Duodenal mucosa (tissue), 2 donors: ENCODE results near the gene RNU5B-1.

Experiments used
- H3K27ac ChIP-seq: one replicate; pipeline ENCODE4 v1.7.0; 2013; ENCODE audit warnings: low read depth, low read length
- H3K27me3 ChIP-seq, 2 donors: one replicate each; pipeline ENCODE4 v1.7.0; 2013; ENCODE audit warnings: low read length in 2 of 2, control low read depth in 1 of 2; ENCODE audit not compliant: insufficient read depth in 2 of 2, control insufficient read depth in 1 of 2
- H3K36me3 ChIP-seq, 2 donors: one replicate each; pipeline ENCODE4 v1.7.0; 2013; ENCODE audit warnings: low read length in 2 of 2, control low read depth in 1 of 2; ENCODE audit not compliant: insufficient read depth in 2 of 2, control insufficient read depth in 1 of 2
- H3K4me1 ChIP-seq, 2 donors: one replicate each; pipeline ENCODE4 v1.7.0; 2013; ENCODE audit warnings: low read length in 2 of 2, control low read depth in 1 of 2; ENCODE audit not compliant: insufficient read depth in 2 of 2, control insufficient read depth in 1 of 2
- H3K4me3 ChIP-seq, 2 donors: one replicate each; pipeline ENCODE4 v1.7.0; 2013; ENCODE audit warnings: low read length in 2 of 2, low read depth in 1 of 2
- H3K9ac ChIP-seq, 2 donors: one replicate each; pipeline ENCODE4 v1.7.0; 2013; ENCODE audit warnings: low read length in 2 of 2, low read depth in 1 of 2
- H3K9me3 ChIP-seq, 2 donors: one replicate each; pipeline ENCODE4 v1.7.0; 2013; ENCODE audit warnings: low read length in 2 of 2, control low read depth in 1 of 2; ENCODE audit not compliant: control insufficient read depth in 1 of 2

Gene RNU5B-1

DNA sequence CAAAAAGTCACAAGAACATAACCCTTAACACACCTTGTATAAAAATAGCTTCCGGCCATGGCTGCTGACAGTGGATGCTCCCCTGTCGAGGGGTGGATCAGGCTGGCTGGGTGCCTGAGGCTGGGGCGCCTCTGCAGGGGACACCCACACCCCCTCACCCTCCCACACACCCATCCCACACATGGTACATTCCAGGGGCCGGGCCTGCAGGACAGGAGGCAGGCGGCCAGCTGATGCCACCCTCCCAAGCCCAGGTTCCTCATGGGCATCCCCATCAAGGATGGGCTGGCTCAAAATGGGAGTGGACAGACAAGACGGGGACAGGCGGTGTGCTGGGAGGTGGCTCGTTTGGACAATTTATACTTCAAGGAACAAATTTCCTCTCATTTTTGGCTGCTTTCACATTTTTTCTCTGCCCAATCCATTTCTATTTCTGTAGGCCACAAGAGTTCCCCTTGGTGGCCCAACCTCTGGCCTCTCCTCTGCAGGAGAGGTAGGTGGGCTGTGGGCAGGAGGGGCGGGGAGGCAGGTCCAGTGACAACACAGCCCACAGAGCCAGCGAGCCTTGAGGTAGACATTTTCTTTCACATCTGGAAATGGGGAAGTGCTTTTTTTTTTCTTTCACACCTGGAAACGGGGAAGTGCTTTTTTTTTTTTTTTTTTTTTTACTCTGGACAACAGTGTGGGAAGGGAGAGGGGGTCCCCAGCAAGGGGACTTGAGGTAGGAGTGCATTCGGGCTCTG is 23.3 kb downstream of the RNU5B-1 start:
- H3K36me3 ChIP-seq = no peaks in the 10 kb centered on the region
- H3K4me3 ChIP-seq = no peak overlapping the region
- no peaks in the 10 kb centered on the region for H3K27me3 ChIP-seq
- no peak overlapping the region for H3K27ac ChIP-seq
- no peak overlapping the region for H3K9ac ChIP-seq
- H3K4me1 ChIP-seq = no peaks in the 10 kb centered on the region
- no peaks in the 10 kb centered on the region for H3K9me3 ChIP-seq

GRCh38 chr15:65328506-65329287 is 24.2 kb downstream of the RNU5B-1 start:
- Histone ChIP-seq H3K36me3 (no peaks in the 10 kb centered on the region), H3K9me3 (no peaks in the 10 kb centered on the region), H3K4me3 (no peak overlapping the region), H3K4me1 (no peaks in the 10 kb centered on the region), H3K27ac (no peak overlapping the region), H3K27me3 (no peaks in the 10 kb centered on the region), H3K9ac (no peak overlapping the region)

- Histone ChIP-seq H3K27ac (no peak overlapping the region), H3K4me1 (no peaks in the 10 kb centered on the region), H3K9me3 (no peaks in the 10 kb centered on the region), H3K4me3 (no peak overlapping the region), H3K36me3 (no peaks in the 10 kb centered on the region), H3K9ac (no peak overlapping the region), H3K27me3 (no peaks in the 10 kb centered on the region)
These were observed 25.0 kb downstream of the RNU5B-1 start for GRCh38 chr15:65329288-65329983.

DNA sequence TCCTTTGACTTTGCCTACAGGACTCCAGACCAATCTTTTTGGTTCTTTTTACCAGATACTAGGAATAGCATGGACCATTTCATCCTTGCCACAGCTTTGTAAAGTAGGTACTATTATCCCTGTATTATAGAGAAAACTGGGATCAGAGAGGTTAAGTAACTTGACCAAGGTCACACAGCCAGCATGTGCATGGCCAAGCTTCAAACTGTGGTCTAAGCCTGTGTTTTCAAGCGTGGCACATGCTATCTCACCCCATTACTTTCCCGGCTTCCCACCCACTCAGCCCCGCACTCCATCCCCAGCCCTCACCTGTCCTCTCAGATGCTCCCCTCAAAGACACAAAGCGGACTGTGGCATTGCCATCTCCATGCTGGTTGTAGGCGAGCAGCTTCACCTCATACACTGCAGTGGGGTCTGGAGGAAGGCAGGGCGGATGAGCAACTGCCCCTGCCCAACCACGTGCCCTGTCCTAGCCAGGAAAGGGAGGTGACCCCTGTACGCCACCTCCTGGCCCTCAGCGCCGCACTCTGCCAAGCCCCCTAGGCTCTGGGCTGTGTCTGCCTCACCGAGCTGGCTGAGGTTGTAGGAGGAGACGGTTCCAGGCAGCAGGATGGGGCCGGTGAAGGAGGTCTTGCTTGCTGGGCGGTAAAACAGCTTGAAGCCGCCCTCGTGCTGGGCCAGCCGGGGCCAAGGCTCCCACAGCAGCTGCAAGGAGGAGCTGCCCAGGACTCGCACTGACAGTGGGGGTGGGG is 25.7 kb downstream of the RNU5B-1 start:
- H3K27me3 ChIP-seq = no peaks in the 10 kb centered on the region
- H3K9me3 ChIP-seq = no peaks in the 10 kb centered on the region
- H3K4me3 ChIP-seq = no peak overlapping the region
- no peaks in the 10 kb centered on the region for H3K36me3 ChIP-seq
- H3K27ac ChIP-seq = no peak overlapping the region
- no peaks in the 10 kb centered on the region for H3K4me1 ChIP-seq
- H3K9ac ChIP-seq = no peak overlapping the region

- no peaks in the 10 kb centered on the region for H3K36me3 ChIP-seq
- H3K9ac ChIP-seq = no peak overlapping the region
These were observed 26.6 kb downstream of the RNU5B-1 start for GRCh38 chr15:65330934-65331645.

DNA sequence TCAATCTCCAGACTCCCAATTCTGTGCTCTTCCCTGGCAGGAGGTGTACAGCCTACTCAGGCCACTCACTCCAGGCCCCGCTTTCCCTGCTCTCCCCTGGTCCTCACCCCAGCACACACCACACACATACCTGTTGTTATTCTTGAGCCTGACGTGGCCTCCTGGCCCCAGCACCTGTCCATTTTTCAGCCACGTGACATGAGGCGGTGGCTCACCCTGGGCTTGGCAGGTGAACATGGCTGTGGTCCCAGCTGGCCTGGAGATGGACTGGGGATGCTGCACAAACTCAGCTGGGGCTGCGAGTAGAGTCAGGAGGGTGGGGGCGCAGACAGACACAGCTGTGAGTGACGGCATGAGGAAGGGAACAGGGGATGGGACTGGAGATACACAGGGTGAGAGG is 27.3 kb downstream of the RNU5B-1 start:
- Histone ChIP-seq H3K9ac (no peak overlapping the region), H3K4me3 (no peak overlapping the region), H3K36me3 (no peaks in the 10 kb centered on the region), H3K27ac (no peak overlapping the region), H3K9me3 (no peaks in the 10 kb centered on the region), H3K4me1 (no peaks in the 10 kb centered on the region), H3K27me3 (no peaks in the 10 kb centered on the region)

More at GRCh38 chr15:65330934-65331645, 26.6 kb downstream of the RNU5B-1 start:
- H3K4me3 ChIP-seq = no peak overlapping the region
- H3K27ac ChIP-seq = no peak overlapping the region
- no peaks in the 10 kb centered on the region for H3K27me3 ChIP-seq
- no peaks in the 10 kb centered on the region for H3K4me1 ChIP-seq
- no peaks in the 10 kb centered on the region for H3K9me3 ChIP-seq

DNA sequence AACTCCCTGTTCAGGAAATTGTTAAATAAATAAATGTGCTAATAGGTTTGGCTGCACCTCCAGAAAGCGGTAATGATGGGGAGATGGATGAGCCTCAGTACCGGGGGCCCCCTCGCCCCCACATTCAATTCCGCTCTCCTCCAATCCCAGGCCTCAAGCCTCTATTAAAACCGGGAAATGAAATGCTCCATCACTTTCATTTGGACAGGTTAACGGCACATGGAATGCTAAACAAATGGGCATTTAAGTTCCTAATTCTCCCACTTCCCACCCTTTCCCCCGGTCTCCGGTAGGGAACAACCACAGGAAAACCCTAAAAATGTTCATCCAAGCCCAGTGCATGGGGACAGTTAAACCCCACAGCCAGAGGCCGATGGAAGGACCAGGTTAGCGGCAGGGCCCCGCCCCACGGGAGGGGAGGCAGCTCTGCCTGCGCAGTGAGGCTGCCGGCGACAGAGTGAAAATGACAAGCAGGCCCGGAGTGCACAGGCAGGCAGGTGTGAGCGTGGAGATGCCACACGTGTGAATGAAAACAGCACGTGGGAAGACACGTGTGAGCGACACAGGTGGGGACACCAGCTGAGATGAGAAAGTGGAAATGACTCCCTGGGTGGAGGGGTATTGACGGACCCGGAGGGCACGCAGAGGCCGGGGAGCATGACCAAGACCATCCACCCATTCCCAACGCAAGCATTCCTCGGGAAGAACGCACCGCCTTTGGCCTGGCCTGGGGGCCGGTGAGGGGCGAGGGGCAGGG is 28.1 kb downstream of the RNU5B-1 start:
- H3K27me3 ChIP-seq = no peaks in the 10 kb centered on the region
- H3K36me3 ChIP-seq = no peaks in the 10 kb centered on the region
- no peak overlapping the region for H3K27ac ChIP-seq
- no peak overlapping the region for H3K9ac ChIP-seq
- no peaks in the 10 kb centered on the region for H3K9me3 ChIP-seq
- H3K4me1 ChIP-seq = no peaks in the 10 kb centered on the region
- no peak overlapping the region for H3K4me3 ChIP-seq

GRCh38 chr15:65333148-65333820 is 28.8 kb downstream of the RNU5B-1 start:
- Histone ChIP-seq H3K27ac (no peak overlapping the region), H3K4me1 (no peaks in the 10 kb centered on the region), H3K36me3 (no peaks in the 10 kb centered on the region), H3K9ac (no peak overlapping the region), H3K4me3 (no peak overlapping the region), H3K9me3 (no peaks in the 10 kb centered on the region), H3K27me3 (no peaks in the 10 kb centered on the region)
